GM19467 (cell line): ENCODE measurements around the gene ZFYVE28.

Experiments
- ATAC-seq: cut with Tn5 transposase; IDR thresholded peaks from one replicate; pipeline ENCODE4 v1.9.1; 2021; ENCODE audit warnings: mild to moderate bottlenecking, moderate library complexity; ENCODE audit not compliant: unreplicated experiment

ZFYVE28 gene

DNA sequence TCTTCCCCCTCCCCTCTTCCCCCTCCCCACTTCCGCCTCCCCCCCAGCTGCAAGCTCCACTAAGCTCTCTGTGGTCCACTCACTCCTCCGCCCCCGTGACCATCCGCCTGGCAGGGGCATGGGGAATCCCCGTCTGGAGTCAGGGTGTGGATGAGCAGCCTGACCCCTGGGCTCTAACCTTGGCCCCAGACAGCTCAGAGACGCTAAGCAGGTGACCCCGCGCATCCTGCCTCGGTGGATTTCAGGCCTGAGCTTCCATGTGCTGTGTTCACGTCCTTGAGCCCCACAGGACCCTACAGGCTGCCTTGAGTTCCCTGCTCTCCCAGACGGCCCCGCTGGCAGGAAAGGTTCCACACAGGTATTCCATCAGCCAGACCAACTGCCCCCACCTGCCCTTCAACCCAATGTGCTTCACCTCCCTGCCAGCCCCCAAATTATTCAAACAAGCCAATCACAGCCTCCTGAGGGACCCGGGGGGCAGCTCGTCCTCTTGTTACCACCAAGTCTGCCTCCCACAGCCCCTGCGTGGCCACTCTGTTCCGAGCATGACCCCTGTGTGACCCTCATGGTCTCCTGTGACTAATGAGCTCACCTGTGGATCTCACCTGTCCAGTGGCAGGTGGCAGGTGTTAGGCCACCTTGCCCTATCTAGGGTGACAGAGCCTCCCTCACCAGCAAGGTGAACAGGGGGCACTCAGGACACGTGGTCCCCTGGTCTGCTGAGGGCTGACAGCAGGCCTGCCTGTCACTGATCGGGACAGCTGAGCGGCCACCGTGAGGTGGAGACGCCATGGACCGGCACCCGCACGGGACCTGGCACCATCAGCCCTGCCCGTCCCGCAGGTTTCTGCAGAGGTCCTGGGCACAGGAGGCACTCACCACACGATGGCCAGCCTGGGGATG is 83.4 kb downstream of the ZFYVE28 start:
- no peak for ATAC-seq

DNA sequence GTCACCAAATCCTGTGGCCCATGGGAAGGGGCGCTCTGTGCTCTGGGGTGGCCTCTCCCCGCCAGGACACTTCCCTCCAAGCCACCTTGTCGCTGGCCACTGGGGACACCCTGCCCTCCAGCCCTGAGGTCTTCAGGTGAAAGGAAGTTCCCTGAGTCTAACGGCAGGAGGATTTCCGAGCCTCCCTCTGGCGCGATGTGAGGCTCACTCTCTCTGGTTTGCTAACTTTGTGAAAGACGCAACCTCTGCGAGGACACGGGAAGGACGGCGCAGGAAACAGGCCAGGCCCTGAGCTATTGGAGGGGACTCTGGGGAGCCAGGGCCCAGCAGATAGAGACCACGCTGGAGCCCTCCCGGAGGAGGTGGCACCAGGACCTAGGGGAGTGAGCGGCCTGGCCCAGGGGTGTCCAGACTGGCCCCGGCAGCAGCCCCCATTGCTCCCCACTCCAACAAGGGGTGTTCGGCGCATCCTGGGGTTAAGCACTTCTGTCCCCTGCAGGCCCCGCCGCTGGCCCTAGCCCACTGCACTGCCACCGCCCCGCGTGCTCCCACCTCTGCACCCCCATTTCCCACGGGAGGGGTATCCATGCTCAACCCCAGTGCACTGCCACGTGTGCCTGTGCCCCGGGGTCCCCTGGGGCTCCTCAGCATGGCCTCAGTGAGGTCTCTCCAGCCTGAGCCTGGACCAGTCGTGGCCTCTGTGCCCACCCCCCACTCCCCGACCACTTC is 84.4 kb downstream of the ZFYVE28 start:
- no peak for ATAC-seq

- ATAC-seq = no peak
Measured at GRCh38 chr4:2333356-2333841, 85.0 kb downstream of the ZFYVE28 start.

- ATAC-seq = no peak
Measured at GRCh38 chr4:2332976-2333319, 85.5 kb downstream of the ZFYVE28 start.

DNA sequence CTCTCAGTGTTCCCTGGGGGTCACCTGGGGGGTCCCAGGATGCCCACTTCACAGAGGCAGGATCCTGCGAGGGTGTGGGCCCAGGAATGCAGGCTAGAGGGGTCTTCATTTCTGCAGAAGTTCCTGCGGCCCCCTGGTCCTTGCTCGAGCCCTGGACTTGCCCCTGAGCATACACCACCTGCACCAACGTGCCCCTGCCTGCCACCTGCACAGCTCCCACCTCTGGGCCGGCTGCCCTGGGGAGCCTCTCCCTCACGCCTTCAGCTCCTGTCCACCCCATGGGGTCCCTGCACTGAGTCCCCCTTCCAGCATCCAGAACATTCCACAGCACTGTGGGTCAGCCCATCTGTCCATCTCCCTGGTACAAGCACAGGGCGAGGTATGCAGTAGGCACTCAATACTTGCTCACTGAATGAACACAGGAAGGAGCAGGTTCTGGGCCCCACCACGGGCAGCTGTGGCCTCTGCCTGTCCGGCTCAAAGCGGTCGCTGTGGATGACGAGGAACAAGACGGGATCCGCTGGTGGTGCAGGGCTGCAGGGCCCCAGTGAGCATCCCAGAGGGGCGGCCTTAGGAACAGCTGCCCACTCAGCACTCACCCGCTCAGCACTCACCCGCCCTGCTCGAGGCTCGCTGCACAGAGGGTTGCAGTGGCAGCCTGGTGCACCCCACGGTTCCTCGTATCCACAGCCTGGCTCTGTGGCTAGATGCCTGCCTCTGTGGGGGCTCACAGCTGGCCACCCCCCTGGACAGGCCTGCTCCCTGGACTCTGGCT is 86.1 kb downstream of the ZFYVE28 start:
- no peak for ATAC-seq

GRCh38 chr4:2331519-2332200 is 86.8 kb downstream of the ZFYVE28 start:
- no peak for ATAC-seq

DNA sequence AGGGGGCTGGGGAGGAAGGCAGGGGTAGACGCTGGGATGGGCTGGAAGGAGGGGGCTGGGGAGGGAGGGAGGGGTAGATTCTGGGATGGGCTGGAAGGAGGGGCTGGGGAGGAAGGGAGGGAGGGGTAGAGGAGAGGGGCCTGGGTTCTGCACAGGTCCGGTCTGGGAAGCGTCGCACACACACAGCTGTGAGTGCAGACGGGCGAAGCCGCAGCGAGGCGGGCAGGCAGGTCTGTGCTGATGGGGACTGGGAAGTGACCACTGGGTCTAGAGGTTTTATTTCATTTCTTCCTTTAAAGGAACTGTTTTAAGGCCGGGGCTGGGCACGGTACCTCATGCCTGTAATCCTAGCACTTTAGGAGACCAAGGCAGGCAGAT is 87.4 kb downstream of the ZFYVE28 start:
- ATAC-seq = no peak

GRCh38 chr4:2330091-2331042 is 88.1 kb downstream of the ZFYVE28 start:
- ATAC-seq = no peak

DNA sequence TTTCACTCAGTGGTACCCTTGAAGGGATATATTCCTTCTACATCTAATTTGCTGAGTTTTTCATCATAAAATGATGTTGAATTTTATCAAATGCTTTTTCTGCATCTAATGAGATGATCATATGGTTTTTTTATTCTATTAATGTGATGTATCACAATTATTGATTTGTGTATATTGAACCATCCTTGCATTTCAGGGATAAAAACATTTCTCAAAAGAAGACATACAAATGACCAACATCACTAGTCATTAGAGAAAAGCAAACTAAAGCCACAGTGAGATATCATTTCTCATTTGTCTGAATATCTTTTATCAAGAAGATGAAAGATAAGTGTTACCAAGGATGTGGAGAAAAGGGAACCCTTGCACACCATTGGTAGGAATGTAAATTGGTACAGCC is 90.9 kb downstream of the ZFYVE28 start:
- ATAC-seq = no peak

DNA sequence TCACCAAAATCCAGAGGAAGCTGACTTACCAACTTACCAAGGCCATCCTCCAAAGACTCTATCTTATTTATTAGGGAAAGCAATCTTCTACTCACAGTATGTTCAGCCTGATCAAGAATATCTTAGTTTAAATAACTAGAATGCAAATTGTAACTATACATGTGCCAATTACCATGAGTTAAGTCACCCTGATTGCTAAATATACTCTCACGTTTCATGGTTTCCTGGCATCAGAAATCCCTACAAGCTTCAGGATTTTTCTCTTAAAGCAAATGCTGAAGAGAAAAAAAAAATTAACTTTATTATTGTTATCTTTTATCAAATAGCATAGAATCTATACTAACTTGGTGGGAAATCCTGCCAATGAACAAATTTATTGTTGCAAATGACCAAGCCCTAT is 93.6 kb downstream of the ZFYVE28 start:
- ATAC-seq = no peak

GRCh38 chr4:2322841-2323240 is 95.6 kb downstream of the ZFYVE28 start:
- no peak for ATAC-seq

GRCh38 chr4:2322227-2322626 is 96.2 kb downstream of the ZFYVE28 start:
- ATAC-seq = no peak

DNA sequence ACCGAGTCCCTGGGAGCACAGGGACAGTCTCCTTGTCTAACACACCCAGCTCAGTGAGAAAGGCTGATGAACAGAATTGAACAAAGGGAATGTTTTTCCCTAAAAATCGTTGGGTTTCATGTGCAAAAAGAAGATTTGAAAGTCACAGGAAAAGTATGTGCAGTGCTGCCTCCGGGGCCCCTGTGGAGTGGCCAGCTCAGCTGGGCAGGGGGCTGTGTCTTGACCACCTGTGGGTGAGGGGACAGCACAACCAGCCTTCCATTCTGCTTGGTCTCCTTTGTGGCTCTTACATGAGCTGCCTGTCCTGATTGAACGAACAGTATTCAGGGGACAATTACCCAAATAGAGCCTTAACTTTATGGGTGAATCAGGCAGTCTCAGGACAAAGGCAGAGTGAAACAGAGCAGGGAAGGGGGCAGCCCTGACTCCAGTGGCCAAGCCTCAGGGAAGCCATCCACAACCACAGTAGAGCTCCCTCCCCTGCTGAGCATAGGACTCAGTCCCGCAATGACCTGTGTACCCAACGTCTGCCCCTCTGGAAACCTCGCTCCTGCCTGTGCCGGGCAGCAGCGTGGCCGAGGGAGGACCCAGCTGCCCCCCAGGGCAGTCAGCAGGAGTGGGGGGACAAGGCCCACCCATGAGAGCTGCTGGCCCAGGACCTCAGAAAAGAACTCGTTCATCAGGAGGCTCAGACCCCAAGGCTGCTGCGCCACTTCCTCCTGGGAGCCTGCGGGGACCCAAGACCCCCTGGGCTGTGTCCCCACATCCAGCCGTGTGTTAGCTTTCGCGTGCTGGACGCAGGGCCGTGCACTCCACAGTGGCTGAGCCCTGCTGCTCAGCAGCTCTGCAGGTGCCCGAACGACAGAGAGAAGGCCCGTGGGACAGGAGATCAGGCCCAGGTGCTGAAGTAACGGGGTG is 96.9 kb downstream of the ZFYVE28 start:
- no peak for ATAC-seq

GRCh38 chr4:2320746-2321145 is 97.7 kb downstream of the ZFYVE28 start:
- ATAC-seq = no peak

DNA sequence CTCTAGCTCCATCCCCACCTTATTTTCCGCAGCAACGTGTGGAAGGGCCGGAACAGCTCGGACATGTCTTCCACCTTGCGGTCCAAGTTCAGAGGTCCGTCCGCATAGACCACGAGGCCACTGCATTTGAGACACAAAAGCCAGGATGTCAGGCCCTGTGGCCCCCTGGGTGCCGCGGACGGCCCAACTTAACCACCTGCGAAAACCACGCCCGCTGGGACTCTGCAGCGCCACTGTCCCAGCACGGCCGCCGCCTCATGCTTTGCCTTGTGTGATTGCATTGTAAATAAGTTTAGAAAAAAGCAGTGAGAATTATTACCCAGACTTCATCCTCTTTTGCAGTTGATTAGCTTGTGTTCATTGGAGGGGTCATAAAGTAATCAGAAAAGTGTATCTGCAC is 98.3 kb downstream of the ZFYVE28 start:
- ATAC-seq = no peak

DNA sequence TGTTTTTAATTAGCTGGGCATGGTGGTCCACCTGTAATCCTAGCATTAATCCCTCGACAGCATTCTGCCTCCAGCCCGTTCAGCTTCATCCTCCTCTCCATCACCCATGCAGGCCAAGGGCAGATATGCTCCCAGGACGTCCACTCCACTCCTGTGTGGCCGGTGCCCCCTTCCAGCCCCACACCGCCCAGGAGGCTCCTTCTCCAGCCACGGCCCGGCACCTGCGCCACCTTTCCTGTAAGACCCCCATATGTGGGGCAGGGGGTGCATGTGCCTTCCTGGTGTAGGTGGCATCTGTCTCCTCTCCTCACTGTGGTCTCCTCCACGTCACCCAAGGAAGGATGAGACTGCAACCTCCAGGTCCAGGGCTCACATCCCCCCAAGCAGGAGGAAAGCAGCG is 99.6 kb downstream of the ZFYVE28 start:
- ATAC-seq = no peak

- no peak for ATAC-seq
Measured at GRCh38 chr4:2318476-2318875, 100.0 kb downstream of the ZFYVE28 start.

GRCh38 chr4:2313366-2313765 is 105.1 kb downstream of the ZFYVE28 start:
- no peak for ATAC-seq
